Stimulated activated CD4-positive, alpha-beta T cell treated with anti-CD3 and anti-CD28 coated beads, Interleukin-2, amount 100 ng/mL, for 24 hours (primary cell): ENCODE data around the gene FCER2.

Experiments used
- DNase-seq, 2 donors: peaks; one replicate each; pipeline ENCODE4 v3.0.0-alpha.2; 2020

Gene FCER2

GRCh38 chr19:7732045-7732444 lies 30.1 kb upstream of the FCER2 start, which contains the start of gene CLEC4G:
CLEC4G (minus strand) TSS chr19:7732110; CDS start chr19:7732102, 8 bp downstream.
- DNase-seq, result no peak

GRCh38 chr19:7731615-7732014 lies 29.7 kb upstream of the FCER2 start:
- DNase-seq, result no peak

- DNase-seq, result no peak
Observed at GRCh38 chr19:7731218-7731595, 29.3 kb upstream of the FCER2 start.

- no peak for DNase-seq
Observed at GRCh38 chr19:7730286-7731217, 28.6 kb upstream of the FCER2 start.

- peak in 1 of 2 donors; percentile 11 for DNase-seq
Observed at GRCh38 chr19:7729831-7730285, 27.9 kb upstream of the FCER2 start.

- DNase-seq, result peak in 1 of 2 donors; percentile 21
Observed at GRCh38 chr19:7729211-7729610, 27.3 kb upstream of the FCER2 start.

GRCh38 chr19:7725791-7726190 lies 23.9 kb upstream of the FCER2 start:
- DNase-seq, result no peak

GRCh38 chr19:7722231-7722651 lies 20.3 kb upstream of the FCER2 start:
- no peak for DNase-seq

GRCh38 chr19:7720351-7720750 lies 18.4 kb upstream of the FCER2 start:
- no peak for DNase-seq

GRCh38 chr19:7718668-7719067 lies 16.7 kb upstream of the FCER2 start:
- DNase-seq, result no peak

GRCh38 chr19:7716762-7717161 lies 14.8 kb upstream of the FCER2 start:
- DNase-seq, result no peak

GRCh38 chr19:7715671-7716070 lies 13.7 kb upstream of the FCER2 start:
- no peak for DNase-seq

GRCh38 chr19:7710616-7711015 lies 8.7 kb upstream of the FCER2 start:
- DNase-seq, result no peak

GRCh38 chr19:7709932-7710460 lies 8.1 kb upstream of the FCER2 start:
- DNase-seq, result no peak

GRCh38 chr19:7706955-7707456 lies 5.1 kb upstream of the FCER2 start:
- DNase-seq, result no peak

GRCh38 chr19:7706188-7706954 lies 4.4 kb upstream of the FCER2 start:
- no peak for DNase-seq

- peak; percentile 78 to 80 for DNase-seq
Observed at GRCh38 chr19:7705387-7706187, 3.7 kb upstream of the FCER2 start.

GRCh38 chr19:7704280-7705060 lies 2.5 kb upstream of the FCER2 start:
- no peak for DNase-seq

GRCh38 chr19:7703332-7703731 lies 1.4 kb upstream of the FCER2 start:
- no peak for DNase-seq

GRCh38 chr19:7701049-7701653 lies 780 bp downstream of the FCER2 start:
- no peak for DNase-seq
